Measurements from ENCODE around the gene DHX58. TPM values are rescaled to one million over a fixed set of nuclear protein-coding genes. Genes with fewer than 3 reads are reported as not detected.
A peak's percentile ranks its signal among the peaks of the same experiment; 100 is the strongest.

The DHX58 gene
- total RNA-seq, 1 donor from 2014 or later = 1.7 TPM

- peaks cover 0 to 18% of the 10 kb centered on the region in 2 donors for H3K4me1 ChIP-seq
- TF ChIP-seq CTCF (IDR thresholded peaks at IDR 0.05) = no peak
- no peak overlapping the region for H3K4me3 ChIP-seq
- H3K27me3 ChIP-seq = no peaks in the 10 kb centered on the region
- no peak for DNase-seq (ENCODE audit: low spot score in 2 of 2)
- peaks cover 24 to 28% of the 10 kb centered on the region in 2 donors for H3K36me3 ChIP-seq
- H3K9me3 ChIP-seq = no peaks in the 10 kb centered on the region
- intact Hi-C loops (cut with DNase I) = no loop called here
- H3K27ac ChIP-seq = peak overlapping the region; percentile 34 to 37
These were observed 20.4 kb upstream of the DHX58 start for GRCh38 chr17:42132941-42133340.

GRCh38 chr17:42131981-42132432, 19.5 kb upstream of the DHX58 start:
- Histone ChIP-seq H3K27me3 (no peaks in the 10 kb centered on the region), H3K27ac (peak overlapping the region in 1 of 2 donors; percentile 27), H3K9me3 (no peaks in the 10 kb centered on the region), H3K4me1 (peaks cover 0 to 18% of the 10 kb centered on the region in 2 donors), H3K36me3 (peaks cover 33 to 38% of the 10 kb centered on the region in 2 donors), H3K4me3 (no peak overlapping the region)
- DNase-seq (ENCODE audit: low spot score in 2 of 2) = no peak
- intact Hi-C loops (cut with DNase I) = no loop called here
- no peak for TF ChIP-seq CTCF (IDR thresholded peaks at IDR 0.05)

GRCh38 chr17:42131232-42131631, 18.7 kb upstream of the DHX58 start:
- no peak for TF ChIP-seq CTCF (IDR thresholded peaks at IDR 0.05)
- Histone ChIP-seq H3K9me3 (no peaks in the 10 kb centered on the region), H3K36me3 (peaks cover 40 to 42% of the 10 kb centered on the region in 2 donors), H3K4me1 (peaks cover 0 to 18% of the 10 kb centered on the region in 2 donors), H3K27ac (peak overlapping the region; percentile 27 to 36), H3K4me3 (no peak overlapping the region), H3K27me3 (no peaks in the 10 kb centered on the region)
- DNase-seq (ENCODE audit: low spot score in 2 of 2) = no peak
- intact Hi-C loops (cut with DNase I) = no loop called here

- Histone ChIP-seq H3K27ac (peak overlapping the region; percentile 27 to 36), H3K9me3 (no peaks in the 10 kb centered on the region), H3K4me3 (no peak overlapping the region), H3K27me3 (no peaks in the 10 kb centered on the region), H3K36me3 (peaks cover 48 to 50% of the 10 kb centered on the region in 2 donors), H3K4me1 (peaks cover 0 to 18% of the 10 kb centered on the region in 2 donors)
- DNase-seq (ENCODE audit: low spot score in 2 of 2) = no peak
- intact Hi-C loops (cut with DNase I) = no loop called here
- no peak for TF ChIP-seq CTCF (IDR thresholded peaks at IDR 0.05)
These were observed 17.9 kb upstream of the DHX58 start for GRCh38 chr17:42130310-42130936.

- Histone ChIP-seq H3K27ac (peak overlapping the region; percentile 10 to 13), H3K36me3 (peaks cover 51 to 61% of the 10 kb centered on the region in 2 donors), H3K27me3 (no peaks in the 10 kb centered on the region), H3K4me1 (peaks cover 0 to 18% of the 10 kb centered on the region in 2 donors), H3K9me3 (no peaks in the 10 kb centered on the region), H3K4me3 (no peak overlapping the region)
- intact Hi-C loops (cut with DNase I) = no loop called here
- no peak for TF ChIP-seq CTCF (IDR thresholded peaks at IDR 0.05)
- no peak for DNase-seq (ENCODE audit: low spot score in 2 of 2)
These were observed 16.8 kb upstream of the DHX58 start for GRCh38 chr17:42129109-42129837.

Measured in ascending aorta (tissue), 2 donors.